Measurements from ENCODE around the gene BTAF1. TPM values are rescaled to one million over a fixed set of nuclear protein-coding genes. Genes with fewer than 3 reads are reported as not detected.

The BTAF1 gene
- total RNA-seq, 1 experiment from 2014 or later, result 42.5 TPM

DNA sequence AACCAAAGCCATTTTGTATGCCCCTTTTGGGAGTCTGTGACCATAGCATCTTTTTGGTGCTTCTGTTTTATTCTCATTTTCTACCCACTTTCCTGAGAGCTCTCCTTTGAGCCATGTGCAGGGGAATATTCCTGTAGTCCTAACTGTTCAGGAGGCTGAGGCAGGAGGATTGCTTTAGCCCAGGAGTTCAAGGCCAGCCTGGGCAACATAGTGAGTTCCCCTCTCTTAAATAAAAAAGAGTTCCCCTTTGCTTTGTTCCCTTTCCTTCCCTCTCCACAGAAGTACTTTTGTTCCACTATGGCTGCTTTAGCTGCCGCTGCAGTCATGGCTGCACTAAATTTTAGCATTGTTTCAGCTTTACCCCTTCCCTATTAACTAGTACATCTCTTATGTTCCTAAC lies 85.9 kb downstream of the BTAF1 start:
- H2AFZ ChIP-seq (ENCODE audit: low read depth, low read length, poor library complexity, severe bottlenecking), result no peak overlapping the region
- no peaks in the 10 kb centered on the region for H3K27me3 ChIP-seq (ENCODE audit: insufficient read depth, low read length)
- no TSS peak for BruUV-seq (replicated peaks)
- H3K4me1 ChIP-seq (ENCODE audit: control insufficient read depth in 1 of 2, insufficient read depth in 2 of 2, low read length in 2 of 2), result peaks cover 11 to 23% of the 10 kb centered on the region in 2 experiments
- ATAC-seq (no peak), DNase-seq (ENCODE audit: low read depth, low spot score) (no peak)
- no peak overlapping the region for H3K9ac ChIP-seq (ENCODE audit: low read length)
- ChIA-PET RAD21 (ENCODE audit: low non-redundant PET in 1 of 2, low total read pairs in 2 of 2, uncharacterized antibody in 2 of 2, unreplicated experiment in 2 of 2) (no interaction called here), CTCF (no interaction called here), POLR2A (no interaction called here)
- TF ChIP-seq TCF7L2 (IDR thresholded peaks at IDR 0.05; ENCODE audit: borderline replicate concordance, extremely low read depth, insufficient read depth, insufficient read length), result no peak
- TF ChIP-seq EZH2 (IDR thresholded peaks at IDR 0.05), result no peak
- TF ChIP-seq RAD21 (IDR thresholded peaks at IDR 0.05; ENCODE audit: low read depth), result no peak
- TF ChIP-seq SP1 (IDR thresholded peaks at IDR 0.05; ENCODE audit: low read depth), result no peak
- no peak for TF ChIP-seq EZH2phosphoT487 (IDR thresholded peaks at IDR 0.05; ENCODE audit: borderline replicate concordance)
- no peak for TF ChIP-seq POLR2AphosphoS5 (IDR thresholded peaks at IDR 0.05; ENCODE audit: low read depth, low read length)
- TF ChIP-seq FOSL1 (IDR thresholded peaks at IDR 0.05; ENCODE audit: low read depth), result no peak
- no peak for TF ChIP-seq POLR2A (IDR thresholded peaks at IDR 0.05; ENCODE audit: borderline replicate concordance, extremely low read depth, insufficient read depth, insufficient read length)
- no peak overlapping the region for H3K27ac ChIP-seq (ENCODE audit: low read depth, low read length)
- no peak overlapping the region for H3K4me2 ChIP-seq (ENCODE audit: low read length)
- no peak overlapping the region for H3K4me3 ChIP-seq (replicated peaks in 1 of 2; ENCODE audit: low read depth in 1 of 2, low read length in 2 of 2)
- H3K9me3 ChIP-seq (ENCODE audit: control insufficient read depth in 1 of 2, insufficient read depth in 1 of 2, low read depth in 1 of 2, low read length in 2 of 2), result no peaks in the 10 kb centered on the region
- H3K9me2 ChIP-seq (ENCODE audit: insufficient read depth), result no peaks in the 10 kb centered on the region
- no peaks in the 10 kb centered on the region; the same call in 1 of the 2 replicates for H4K20me1 ChIP-seq (ENCODE audit: insufficient read depth)
- intact Hi-C loops (cut with micrococcal nuclease), result no loop called here
- H3K36me3 ChIP-seq (ENCODE audit: control insufficient read depth in 1 of 2, insufficient read depth in 2 of 2, low read length in 2 of 2), result peaks cover 16 to 17% of the 10 kb centered on the region in 2 experiments; a peak in 3 of 4 replicates
- 0 out of 2 replicates have a peak, but pooled peaks cover 1% of the 10 kb centered on the region for H3K79me2 ChIP-seq (ENCODE audit: insufficient read depth, low read length)

DNA sequence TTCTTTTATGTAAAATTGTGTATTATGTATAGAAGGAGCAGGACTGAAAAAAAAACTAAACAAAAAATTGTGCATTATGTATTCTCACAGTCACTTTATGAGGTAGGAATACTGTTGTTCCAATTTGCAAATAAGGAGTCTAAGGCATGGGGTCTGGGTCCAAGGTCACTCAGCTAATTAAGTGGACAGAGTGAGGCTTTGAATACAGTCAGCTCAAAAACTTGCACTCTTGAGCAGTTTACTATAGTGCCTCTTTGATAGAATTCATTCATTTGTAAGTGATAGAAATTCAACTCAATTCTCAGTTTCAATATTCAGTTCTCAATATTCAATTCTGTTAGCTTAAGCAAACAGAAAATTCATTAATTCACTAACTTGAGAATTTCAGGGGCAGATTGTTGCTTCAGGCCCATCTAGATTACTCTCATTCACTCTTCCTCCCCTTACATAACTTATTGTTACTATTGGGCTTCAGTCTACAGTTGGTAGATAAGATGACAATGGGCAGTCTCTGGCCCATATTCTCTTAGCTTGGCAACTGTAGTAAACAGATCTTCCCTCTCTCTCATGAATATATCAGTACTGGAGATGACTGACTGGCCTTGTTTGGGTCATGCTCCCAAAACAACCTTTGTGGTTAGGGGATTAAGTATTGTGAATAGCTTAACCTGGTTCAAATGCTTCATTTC lies 86.6 kb downstream of the BTAF1 start:
- ChIA-PET POLR2A (no interaction called here), CTCF (no interaction called here), RAD21 (ENCODE audit: low non-redundant PET in 1 of 2, low total read pairs in 2 of 2, uncharacterized antibody in 2 of 2, unreplicated experiment in 2 of 2) (interaction anchor here in 1 of 2 experiments (0.6 kb wide), 1 partner anchor 200 kb away, joined by 3 read pairs; no protein-coding TSS in a partner anchor)
- TF ChIP-seq ELF1 (IDR thresholded peaks at IDR 0.05; ENCODE audit: borderline replicate concordance, low read depth) (no peak), SRF (IDR thresholded peaks at IDR 0.05; ENCODE audit: low read depth) (no peak), SP1 (IDR thresholded peaks at IDR 0.05; ENCODE audit: low read depth) (no peak), ZNF274 (IDR thresholded peaks at IDR 0.05; ENCODE audit: low read depth, low read length) (no peak), EZH2 (IDR thresholded peaks at IDR 0.05) (no peak), JUND (IDR thresholded peaks at IDR 0.05) (no peak), POLR2AphosphoS5 (IDR thresholded peaks at IDR 0.05; ENCODE audit: low read depth, low read length) (no peak), CBX3 (IDR thresholded peaks at IDR 0.05; ENCODE audit: low read depth) (no peak)
- TF ChIP-seq, protein P1, sequence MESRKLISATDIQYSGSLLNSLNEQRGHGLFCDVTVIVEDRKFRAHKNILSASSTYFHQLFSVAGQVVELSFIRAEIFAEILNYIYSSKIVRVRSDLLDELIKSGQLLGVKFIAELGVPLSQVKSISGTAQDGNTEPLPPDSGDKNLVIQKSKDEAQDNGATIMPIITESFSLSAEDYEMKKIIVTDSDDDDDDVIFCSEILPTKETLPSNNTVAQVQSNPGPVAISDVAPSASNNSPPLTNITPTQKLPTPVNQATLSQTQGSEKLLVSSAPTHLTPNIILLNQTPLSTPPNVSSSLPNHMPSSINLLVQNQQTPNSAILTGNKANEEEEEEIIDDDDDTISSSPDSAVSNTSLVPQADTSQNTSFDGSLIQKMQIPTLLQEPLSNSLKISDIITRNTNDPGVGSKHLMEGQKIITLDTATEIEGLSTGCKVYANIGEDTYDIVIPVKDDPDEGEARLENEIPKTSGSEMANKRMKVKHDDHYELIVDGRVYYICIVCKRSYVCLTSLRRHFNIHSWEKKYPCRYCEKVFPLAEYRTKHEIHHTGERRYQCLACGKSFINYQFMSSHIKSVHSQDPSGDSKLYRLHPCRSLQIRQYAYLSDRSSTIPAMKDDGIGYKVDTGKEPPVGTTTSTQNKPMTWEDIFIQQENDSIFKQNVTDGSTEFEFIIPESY (IDR thresholded peaks at IDR 0.05; ENCODE audit: extremely low read depth, insufficient replicate concordance, low read length), result no peak
- TF ChIP-seq, protein P2, sequence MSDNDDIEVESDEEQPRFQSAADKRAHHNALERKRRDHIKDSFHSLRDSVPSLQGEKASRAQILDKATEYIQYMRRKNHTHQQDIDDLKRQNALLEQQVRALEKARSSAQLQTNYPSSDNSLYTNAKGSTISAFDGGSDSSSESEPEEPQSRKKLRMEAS (IDR thresholded peaks at IDR 0.05), result no peak
- TF ChIP-seq, protein P3, sequence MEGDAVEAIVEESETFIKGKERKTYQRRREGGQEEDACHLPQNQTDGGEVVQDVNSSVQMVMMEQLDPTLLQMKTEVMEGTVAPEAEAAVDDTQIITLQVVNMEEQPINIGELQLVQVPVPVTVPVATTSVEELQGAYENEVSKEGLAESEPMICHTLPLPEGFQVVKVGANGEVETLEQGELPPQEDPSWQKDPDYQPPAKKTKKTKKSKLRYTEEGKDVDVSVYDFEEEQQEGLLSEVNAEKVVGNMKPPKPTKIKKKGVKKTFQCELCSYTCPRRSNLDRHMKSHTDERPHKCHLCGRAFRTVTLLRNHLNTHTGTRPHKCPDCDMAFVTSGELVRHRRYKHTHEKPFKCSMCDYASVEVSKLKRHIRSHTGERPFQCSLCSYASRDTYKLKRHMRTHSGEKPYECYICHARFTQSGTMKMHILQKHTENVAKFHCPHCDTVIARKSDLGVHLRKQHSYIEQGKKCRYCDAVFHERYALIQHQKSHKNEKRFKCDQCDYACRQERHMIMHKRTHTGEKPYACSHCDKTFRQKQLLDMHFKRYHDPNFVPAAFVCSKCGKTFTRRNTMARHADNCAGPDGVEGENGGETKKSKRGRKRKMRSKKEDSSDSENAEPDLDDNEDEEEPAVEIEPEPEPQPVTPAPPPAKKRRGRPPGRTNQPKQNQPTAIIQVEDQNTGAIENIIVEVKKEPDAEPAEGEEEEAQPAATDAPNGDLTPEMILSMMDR (IDR thresholded peaks at IDR 0.05 in 2 of 3, conservative IDR thresholded peaks at IDR 0.05 in 1 of 3; ENCODE audit: borderline replicate concordance in 1 of 3, insufficient read depth in 1 of 3, low read depth in 2 of 3, low read length in 2 of 3), result no peak
- Histone ChIP-seq H4K20me1 (ENCODE audit: insufficient read depth) (no peaks in the 10 kb centered on the region; the same call in 1 of the 2 replicates), H3K79me2 (ENCODE audit: insufficient read depth, low read length) (no peaks in the 10 kb centered on the region), H3K9ac (ENCODE audit: low read length) (no peak overlapping the region), H2AFZ (ENCODE audit: low read depth, low read length, poor library complexity, severe bottlenecking) (no peak overlapping the region), H3K4me3 (replicated peaks in 1 of 2; ENCODE audit: low read depth in 1 of 2, low read length in 2 of 2) (no peak overlapping the region), H3K9me3 (ENCODE audit: control insufficient read depth in 1 of 2, insufficient read depth in 1 of 2, low read depth in 1 of 2, low read length in 2 of 2) (no peaks in the 10 kb centered on the region), H3K27ac (ENCODE audit: low read depth, low read length) (no peak overlapping the region), H3K27me3 (ENCODE audit: insufficient read depth, low read length) (no peaks in the 10 kb centered on the region), H3K4me1 (ENCODE audit: control insufficient read depth in 1 of 2, insufficient read depth in 2 of 2, low read length in 2 of 2) (peaks cover 11 to 23% of the 10 kb centered on the region in 2 experiments), H3K4me2 (ENCODE audit: low read length) (no peak overlapping the region), H3K36me3 (ENCODE audit: control insufficient read depth in 1 of 2, insufficient read depth in 2 of 2, low read length in 2 of 2) (peaks cover 18 to 23% of the 10 kb centered on the region in 2 experiments), H3K9me2 (ENCODE audit: insufficient read depth) (no peaks in the 10 kb centered on the region)
- DNase-seq (ENCODE audit: low read depth, low spot score), result no peak
- intact Hi-C loops (cut with micrococcal nuclease), result no loop called here
- no peak for ATAC-seq
- BruUV-seq (replicated peaks), result no TSS peak
